AG04449 (cell line): Measurements from ENCODE around the gene BIN1.
A peak's percentile ranks its signal among the peaks of the same experiment; 100 is the strongest.

ENCODE experiments used
- CTCF ChIA-PET: fragments of 350-600 bp; formaldehyde crosslinking; extraction: SDS; loops from one replicate; lab custom pipeline; 2021; ENCODE audit warnings: antibody characterized with exemption; lab: Yijun Ruan, JAX
- POLR2A ChIA-PET: fragments of 400-600, 350-600 bp; formaldehyde crosslinking; extraction: SDS; loops from one replicate; lab custom pipeline; 2020; ENCODE audit warnings: antibody characterized with exemption, inconsistent platforms; lab: Yijun Ruan, JAX
- DNase-seq: peaks from one replicate; pipeline ENCODE4 v3.0.0-alpha.2; 2010; ENCODE audit warnings: low read depth, low spot score
- H3K4me3 ChIP-seq: 2 replicates; pipeline ENCODE4 v1.5.1; 2011; ENCODE audit warnings: low read depth, mild to moderate bottlenecking, control low read depth, low read length
- CTCF ChIP-seq: IDR thresholded peaks from one replicate; pipeline ENCODE4 v1.5.1; 2011; ENCODE audit warnings: mild to moderate bottlenecking, moderate library complexity, low read length, control low read depth, inconsistent platforms; ENCODE audit not compliant: insufficient read depth; ENCODE audit errors: missing control alignments

BIN1 gene

GRCh38 chr2:127086990-127087790 lies 19.8 kb downstream of the BIN1 start:
- ChIA-PET CTCF (interaction anchor here (0.7 to 1.5 kb wide), 5 partner anchors 10 to 89 kb away, joined by 3 to 5 read pairs (median 3); no protein-coding TSS in a partner anchor), POLR2A (interaction anchor here (1.0 to 1.1 kb wide), 3 partner anchors 9 to 19 kb away, joined by 3 to 5 read pairs (median 4); no protein-coding TSS in a partner anchor)
- TF ChIP-seq CTCF, result no peak
- DNase-seq, result no peak
- H3K4me3 ChIP-seq, result peak overlapping the region; percentile 39

GRCh38 chr2:127085317-127085681 lies 21.7 kb downstream of the BIN1 start:
- CTCF ChIA-PET, result interaction anchor here (0.7 to 1.5 kb wide), 5 partner anchors 8 to 18 kb away, joined by 3 to 6 read pairs (median 4); no protein-coding TSS in a partner anchor
- no peak for DNase-seq

GRCh38 chr2:127084611-127085316 lies 22.2 kb downstream of the BIN1 start:
- no peak for TF ChIP-seq CTCF
- DNase-seq, result no peak
- CTCF ChIA-PET, result interaction anchor here (0.7 to 1.5 kb wide), 4 partner anchors 7 to 17 kb away, joined by 3 to 5 read pairs (median 4); no protein-coding TSS in a partner anchor
- H3K4me3 ChIP-seq, result no peak overlapping the region
- POLR2A ChIA-PET, result interaction anchor here (0.7 kb wide), 1 partner anchor 20 kb away, joined by 3 read pairs; no protein-coding TSS in a partner anchor

More at GRCh38 chr2:127085317-127085681, 21.7 kb downstream of the BIN1 start:
- POLR2A ChIA-PET, result interaction anchor here (0.7 kb wide), 1 partner anchor 20 kb away, joined by 3 read pairs; no protein-coding TSS in a partner anchor
- no peak overlapping the region for H3K4me3 ChIP-seq
- no peak for TF ChIP-seq CTCF

- peak; percentile 55 for DNase-seq
- POLR2A ChIA-PET, result interaction anchor here (0.7 kb wide), 1 partner anchor 19 kb away, joined by 3 read pairs; no protein-coding TSS in a partner anchor
- H3K4me3 ChIP-seq, result no peak overlapping the region
- CTCF ChIA-PET, result interaction anchor here (0.8 to 1.5 kb wide), 3 partner anchors 12 to 16 kb away, joined by 3 to 5 read pairs (median 4); no protein-coding TSS in a partner anchor
- no peak for TF ChIP-seq CTCF
Measured at GRCh38 chr2:127083819-127084503, 23.0 kb downstream of the BIN1 start.

GRCh38 chr2:127082974-127083373 lies 24.0 kb downstream of the BIN1 start:
- no peak overlapping the region for H3K4me3 ChIP-seq
- CTCF ChIA-PET, result interaction anchor here (9.7 kb wide), 1 partner anchor 15 kb away, joined by 95 read pairs; no protein-coding TSS in a partner anchor

More at GRCh38 chr2:127082974-127083373, 24.0 kb downstream of the BIN1 start:
- POLR2A ChIA-PET, result no interaction called here
- no peak for TF ChIP-seq CTCF
- DNase-seq, result no peak
